Limb (tissue), 2 donors: ENCODE results near the gene STK36.

Source experiments
- DNase-seq, 2 donors: peaks; one replicate each; pipeline ENCODE4 v3.0.0-alpha.2; 2016; ENCODE audit errors: extremely low spot score in 2 of 2

The STK36 gene

DNA sequence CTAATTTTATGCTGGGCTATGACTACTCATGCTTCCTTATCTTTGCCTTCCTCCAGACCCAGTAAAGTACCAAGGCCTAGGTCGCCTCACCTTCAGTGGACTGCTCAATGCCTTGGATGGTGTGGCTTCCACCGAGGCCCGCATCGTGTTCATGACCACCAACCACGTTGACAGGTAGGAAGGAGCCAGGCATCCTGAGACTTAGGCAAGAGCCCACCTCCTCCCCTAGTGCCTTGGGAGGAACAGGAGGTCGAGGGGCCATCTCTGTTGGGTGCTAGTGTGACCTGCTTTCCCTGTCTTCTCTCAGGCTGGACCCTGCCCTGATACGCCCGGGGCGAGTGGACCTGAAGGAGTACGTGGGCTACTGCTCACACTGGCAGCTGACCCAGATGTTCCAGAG lies 9.1 kb upstream of the STK36 start:
- no peak for DNase-seq

DNA sequence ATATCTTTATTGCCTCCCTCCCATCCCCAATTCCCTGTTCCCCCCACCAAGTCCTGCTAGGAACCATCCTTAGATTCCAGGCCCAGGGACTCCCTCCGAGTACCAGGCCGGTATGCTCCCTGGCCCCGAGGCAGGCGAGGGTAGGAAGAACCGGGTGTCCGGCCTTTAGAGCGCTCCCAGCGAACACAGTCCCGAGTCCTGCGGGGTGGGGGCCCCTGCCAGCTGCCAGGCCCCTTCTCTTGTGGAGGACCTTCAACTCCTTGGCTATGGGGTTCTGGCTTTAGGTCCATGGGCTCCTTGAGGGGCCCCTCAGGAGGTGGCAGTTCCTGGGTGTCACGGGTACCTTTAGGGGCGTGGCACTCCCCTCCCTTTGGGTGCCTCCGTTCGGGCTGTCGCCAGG lies 8.0 kb upstream of the STK36 start:
- DNase-seq, result no peak

DNA sequence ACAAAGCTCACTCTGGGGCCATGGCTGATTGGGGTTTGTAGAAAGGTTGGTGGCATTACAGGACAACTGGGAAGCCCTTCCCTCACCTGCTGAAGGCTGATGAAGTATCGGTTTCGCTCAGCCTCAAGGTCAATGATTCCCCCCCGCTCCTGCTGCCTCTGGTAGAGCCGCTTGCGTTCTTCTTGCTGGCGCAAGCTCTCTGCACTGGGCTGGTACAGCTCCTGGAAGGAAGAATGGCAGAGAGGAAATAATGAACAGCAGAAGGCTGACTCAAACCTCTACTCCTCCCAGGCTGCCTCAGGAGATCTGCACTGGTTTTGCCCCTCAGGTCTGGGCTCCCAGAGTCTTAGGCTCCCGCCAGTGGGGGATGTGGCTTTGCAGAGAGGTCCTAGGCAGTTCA lies 7.2 kb upstream of the STK36 start:
- no peak for DNase-seq

DNA sequence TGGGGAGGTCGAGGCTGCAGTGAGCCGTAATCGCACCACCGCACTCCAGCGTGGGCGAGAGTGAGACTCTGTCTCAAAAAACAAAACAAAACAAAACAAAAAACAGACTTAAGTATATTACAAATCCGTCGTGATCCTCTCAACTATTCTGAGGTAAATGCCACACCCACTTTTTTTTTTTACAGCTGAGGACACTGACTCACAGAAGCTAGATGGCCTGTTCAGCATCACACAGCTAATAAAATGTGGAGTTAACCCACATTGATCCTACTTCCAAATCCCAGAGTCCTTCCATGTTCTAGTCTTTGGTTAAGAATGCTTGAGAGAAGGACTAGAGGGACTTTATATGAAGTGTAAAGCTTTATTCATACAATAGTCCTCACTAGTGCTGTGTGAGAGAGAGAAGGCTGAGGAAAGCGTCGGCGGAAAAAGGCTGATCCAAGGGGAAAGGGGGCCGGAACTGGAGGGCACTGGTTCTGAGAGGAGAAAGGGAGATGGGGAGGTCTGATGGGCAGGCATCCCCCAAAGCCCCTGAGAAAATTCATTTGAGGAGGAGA lies 711 bp upstream of the STK36 start:
- no peak for DNase-seq

DNA sequence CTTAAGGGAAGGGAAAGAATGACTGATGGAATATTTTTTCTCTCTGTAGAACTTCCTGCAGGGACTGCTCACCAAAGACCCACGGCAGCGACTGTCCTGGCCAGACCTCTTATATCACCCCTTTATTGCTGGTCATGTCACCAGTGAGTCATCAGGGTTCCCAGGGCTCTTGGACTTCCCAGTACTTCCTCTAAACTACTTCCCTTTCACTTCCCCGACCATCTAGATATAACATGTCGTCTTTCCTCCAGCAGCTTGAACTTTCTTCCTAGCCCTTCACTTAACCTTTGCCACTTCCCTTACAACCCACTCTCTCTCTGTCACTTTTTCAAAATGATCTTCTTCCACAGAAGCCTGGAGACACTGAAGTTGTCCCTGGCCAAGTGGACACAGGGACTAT lies 7.2 kb downstream of the STK36 start:
- no peak for DNase-seq

DNA sequence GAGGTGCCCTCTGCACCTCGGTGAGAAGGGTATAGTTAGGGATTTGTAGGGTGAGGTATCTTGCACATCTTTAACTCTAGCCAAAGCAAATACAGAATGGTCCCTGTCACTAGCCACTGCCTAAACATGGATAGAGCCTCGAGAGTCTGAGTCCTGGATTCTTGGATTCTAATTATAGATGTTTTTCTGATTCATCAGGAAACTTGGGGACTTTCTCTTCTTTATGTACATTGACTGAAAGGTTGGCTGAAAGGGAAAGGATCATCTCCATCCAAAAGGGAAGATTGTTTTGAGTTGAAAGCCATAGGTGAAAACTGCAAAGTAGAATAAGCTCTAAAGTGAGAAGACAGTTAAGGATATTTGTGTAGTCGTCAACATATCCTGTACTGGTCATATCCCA lies 8.2 kb downstream of the STK36 start:
- DNase-seq, result no peak

DNA sequence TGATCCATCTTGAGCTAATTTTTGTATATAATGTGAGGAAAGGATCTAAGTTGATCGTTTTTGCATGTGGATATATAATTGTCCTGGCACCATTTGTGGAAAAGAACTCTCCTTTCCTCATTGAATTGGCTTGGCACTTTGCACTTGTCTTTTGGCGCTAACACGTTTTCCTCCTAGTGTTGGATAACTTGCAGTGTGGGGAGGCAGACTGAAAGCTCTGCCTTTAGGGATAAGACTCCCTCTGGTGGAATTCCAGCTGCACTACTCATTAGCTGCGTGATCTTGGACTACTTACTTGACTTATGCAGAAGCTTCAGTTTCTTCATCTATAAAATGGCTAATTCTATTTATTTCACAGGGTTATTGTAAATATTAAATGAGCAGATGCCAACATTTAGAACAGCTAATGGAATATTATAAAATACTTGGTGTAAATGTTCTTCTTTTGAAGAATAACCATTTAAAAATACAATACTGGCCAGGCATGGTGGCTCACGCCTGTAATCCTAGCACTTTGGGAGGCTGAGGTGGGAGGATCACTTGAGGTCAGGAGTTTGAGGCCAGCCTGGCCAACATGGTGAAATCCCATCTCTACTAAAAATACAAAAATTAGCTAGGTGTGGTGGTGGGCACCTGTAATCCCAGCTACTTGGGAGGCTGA lies 15.6 kb downstream of the STK36 start:
- DNase-seq, result peak; percentile 33 to 81

DNA sequence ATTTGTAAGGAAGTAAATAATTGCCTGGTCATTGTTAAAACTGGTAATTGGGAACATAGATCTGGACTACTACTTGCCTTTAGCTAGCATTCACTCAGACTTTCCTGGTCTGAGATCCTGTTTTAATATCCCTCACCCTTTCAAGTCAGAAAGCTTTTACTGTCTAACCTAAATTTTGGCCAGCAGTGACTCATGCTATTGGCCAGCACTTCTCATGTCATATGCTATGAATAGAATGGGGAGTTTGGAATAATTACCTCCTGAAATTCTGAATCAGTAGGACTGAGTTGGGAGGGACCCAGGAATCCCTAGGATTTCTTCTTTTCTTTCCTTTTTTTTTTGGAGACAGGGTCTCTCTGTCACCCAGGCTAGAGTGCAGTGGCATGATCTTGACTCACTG lies 19.3 kb downstream of the STK36 start:
- no peak for DNase-seq

DNA sequence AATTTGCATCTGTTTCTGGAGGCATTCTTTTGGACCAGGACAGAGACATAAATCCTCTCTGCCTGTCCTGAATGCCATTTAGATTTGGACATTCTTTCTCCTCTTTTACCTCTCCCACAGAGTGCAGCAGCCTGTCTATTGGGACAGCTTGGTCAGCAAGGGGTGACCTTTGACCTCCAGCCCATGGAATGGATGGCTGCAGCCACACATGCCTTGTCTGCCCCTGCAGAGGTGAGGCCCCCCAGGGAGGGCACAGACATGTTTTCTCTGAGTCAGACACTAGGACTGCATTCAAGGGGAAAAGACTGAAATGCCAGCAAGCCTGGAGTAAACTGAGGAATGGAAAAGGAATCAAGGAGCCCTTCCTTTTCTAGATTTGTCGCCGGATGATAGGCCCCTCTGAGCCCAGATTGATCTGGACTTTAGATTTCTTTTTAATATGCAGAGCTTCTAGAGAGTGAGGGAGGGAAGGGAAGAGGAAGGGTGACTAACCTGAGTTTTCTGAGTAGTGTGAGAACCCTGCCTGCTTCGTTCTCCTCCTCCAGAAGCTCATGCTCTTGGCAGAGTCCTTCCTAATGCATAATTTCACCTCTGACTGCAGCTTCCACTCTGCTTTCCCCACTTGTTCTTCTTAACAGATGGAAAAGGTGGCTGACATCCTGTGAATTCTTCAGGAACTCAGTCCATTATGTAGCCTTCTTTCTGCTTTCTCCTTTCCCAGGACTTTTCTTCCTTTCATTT lies 22.7 kb downstream of the STK36 start:
- no peak for DNase-seq

DNA sequence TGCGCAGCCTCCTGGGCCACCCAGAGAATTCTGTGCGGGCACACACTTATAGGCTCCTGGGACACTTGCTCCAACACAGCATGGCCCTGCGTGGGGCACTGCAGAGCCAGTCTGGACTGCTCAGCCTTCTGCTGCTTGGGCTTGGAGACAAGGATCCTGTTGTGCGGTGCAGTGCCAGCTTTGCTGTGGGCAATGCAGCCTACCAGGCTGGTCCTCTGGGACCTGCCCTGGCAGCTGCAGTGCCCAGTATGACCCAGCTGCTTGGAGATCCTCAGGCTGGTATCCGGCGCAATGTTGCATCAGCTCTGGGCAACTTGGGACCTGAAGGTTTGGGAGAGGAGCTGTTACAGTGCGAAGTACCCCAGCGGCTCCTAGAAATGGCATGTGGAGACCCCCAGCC lies 27.0 kb downstream of the STK36 start:
- no peak for DNase-seq

DNA sequence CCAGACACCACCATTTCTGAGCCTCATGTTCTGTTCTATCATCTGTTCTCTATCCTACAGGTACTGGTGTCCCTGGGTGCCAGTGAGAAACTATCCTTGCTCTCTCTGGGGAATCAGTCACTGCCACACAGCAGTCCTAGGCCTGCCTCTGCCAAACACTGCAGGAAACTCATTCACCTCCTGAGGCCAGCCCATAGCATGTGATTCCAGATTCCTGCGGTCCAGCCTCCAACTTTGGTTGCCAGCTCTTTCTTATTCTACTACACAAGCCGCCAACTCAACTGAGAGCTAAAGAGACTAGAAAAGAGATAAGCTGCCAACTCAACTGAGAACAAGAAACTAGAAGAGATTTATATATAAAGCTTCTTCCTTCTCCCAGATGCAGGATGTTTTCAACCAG lies 29.9 kb downstream of the STK36 start:
- DNase-seq, result no peak

DNA sequence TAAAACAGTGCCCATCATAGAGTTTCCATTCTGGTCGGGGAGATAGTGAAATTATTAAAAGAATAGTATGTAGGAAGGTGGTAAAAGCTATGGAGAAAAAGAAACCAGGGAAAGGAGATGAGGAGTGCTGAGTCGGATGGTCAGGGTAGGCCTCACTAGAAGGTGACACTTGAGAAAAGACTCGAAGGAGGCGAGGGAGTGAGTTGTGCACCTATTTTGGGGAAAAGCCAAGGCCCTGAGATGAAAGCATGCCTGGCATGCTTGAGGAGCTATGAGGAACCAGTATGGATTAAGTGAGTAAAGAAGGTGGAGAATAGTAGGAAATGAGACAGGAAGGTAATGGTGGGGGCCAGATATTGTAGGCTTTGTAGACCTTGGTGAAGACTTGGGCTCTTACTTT lies 31.5 kb downstream of the STK36 start:
- no peak for DNase-seq

DNA sequence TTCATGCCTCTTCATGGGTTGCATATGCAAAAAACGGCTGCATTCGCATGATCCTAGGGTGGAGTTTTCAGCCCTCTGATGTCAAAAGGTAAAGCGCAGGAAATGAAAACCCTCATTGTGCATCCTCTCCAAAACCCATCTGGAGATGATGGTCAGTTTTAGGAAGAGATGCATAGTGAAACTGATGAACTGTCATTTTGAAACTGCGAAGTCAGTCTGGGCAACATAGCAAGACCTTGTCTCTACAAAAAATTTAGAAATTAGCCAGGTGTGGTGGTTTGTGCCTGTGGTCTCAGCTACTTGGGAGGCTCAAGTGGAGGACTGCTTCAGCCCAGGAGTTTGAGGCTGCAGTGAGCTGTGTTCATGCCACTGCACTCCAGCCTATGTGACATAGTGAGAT lies 36.2 kb downstream of the STK36 start:
- DNase-seq, result no peak

DNA sequence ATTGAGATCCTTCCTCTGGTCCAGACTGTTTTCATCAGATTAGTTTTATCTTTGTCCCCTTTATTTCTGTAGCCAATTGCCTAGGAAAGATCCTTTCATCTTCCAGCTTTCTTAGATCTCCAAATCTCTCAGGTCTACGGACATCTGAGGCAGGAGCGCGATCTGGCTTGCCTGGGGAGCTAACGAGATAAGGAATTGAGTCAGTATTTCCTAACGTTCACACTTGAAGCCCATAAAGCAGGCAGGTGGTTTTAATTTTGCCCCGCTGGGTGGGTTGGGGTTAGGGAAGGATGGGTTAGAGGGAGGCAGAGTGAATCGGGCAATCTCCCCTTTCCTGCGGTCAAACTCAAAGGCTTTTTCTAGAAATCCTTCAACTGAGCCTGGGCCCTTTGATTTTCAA lies 38.0 kb downstream of the STK36 start:
- no peak for DNase-seq

DNA sequence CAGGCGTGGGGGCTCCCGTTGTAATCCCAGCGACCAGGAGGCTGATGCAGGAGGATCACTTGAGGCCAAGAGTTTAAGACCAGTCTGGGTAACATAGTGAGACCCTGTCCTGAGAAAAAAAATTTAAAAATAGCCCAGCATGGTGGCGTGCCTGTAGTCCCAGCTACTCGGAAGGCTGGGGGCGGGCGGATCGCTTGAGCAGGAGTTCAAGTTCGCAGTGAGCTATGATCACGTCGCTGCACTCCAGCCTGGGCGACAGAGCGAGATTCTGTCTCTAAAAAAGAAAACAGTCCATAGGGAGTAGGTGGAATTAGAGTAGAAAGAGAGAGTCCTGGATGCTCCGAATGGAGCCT lies 38.4 kb downstream of the STK36 start:
- DNase-seq, result peak in 1 of 2 donors; percentile 10

DNA sequence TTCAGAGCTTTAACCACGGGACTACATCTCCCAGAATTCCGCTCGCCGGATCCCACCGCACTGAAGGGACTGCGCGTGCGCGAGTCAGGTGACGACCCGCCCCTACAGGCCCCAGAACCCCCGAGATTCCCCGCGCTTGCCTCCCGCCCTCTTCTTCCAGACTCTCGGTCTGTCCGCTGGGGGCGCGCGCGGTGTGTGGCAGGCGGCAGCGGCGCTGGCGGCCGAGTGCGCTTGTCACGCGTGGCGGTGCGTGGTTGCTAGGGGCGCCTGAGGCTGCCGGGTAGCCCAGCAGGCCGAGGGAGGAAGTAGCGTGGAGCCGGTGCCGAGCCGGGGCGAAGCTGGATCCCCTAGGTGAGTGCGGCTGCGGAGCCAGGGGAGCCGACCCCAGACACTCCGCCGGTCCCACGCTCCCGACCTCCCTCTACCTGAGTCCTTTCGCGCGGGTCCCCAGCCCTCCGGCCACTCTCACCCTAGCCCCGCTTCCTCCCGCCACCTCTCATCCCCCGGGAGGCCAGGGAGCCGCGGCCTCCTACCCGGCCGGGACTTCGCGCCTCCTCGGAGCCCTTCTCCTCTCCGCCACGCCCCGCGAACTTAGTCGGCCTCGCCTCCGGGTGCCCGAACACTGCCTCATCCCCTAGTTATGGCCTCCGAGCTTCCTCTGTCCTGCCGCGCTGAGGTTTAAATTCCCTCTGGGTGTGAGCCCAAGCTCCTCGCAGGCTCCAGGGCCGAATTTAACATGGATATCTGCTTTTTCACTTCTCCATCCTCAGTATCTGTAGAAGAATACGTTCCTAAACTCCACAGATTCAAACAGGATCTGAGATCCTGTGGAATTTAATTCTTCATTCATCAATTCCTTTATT lies 39.0 kb downstream of the STK36 start, which contains the start of gene TTLL4:
TSS of gene TTLL4 (plus strand) at position 149 of the 863 bp plus-strand sequence. CDS start 26,842 bp downstream, outside the sequence.
- peak; percentile 96 to 99 for DNase-seq

DNA sequence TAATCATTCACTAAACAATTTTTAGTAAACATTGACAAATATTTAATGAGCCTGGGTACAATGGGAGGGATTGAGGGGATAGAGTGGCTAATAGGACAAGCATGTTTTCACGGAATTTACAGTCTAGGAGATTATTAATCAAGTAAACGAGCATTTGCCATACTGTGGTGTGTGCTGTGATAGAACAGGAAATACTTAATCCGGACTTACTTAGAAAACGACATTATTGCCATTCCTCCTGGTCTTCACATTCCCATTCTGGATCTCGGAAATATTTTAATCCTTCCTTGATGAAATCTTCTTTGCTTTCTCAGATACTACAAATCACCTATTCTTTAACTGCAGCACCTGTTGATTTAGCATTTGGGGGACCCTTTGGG lies 39.7 kb downstream of the STK36 start:
- no peak for DNase-seq

DNA sequence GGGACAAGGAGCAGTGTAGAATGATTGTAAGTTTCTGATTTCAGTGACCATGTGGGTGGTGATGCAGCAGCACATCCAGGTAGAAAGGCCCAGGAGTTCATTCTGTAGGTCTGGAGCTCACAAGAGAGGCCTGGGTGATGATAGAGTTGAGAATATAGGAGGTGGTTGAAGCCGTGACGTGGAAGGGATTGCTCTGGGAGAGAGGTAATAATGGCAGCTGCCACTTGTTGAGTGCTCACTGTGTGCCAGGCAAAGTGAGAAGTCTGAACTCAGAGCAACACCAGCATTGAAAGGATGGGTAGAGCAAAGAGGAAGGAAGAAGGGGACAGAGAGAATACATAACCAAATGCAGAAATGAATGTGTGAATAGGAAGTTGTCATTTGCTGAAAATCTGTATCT lies 42.0 kb downstream of the STK36 start:
- DNase-seq, result no peak

DNA sequence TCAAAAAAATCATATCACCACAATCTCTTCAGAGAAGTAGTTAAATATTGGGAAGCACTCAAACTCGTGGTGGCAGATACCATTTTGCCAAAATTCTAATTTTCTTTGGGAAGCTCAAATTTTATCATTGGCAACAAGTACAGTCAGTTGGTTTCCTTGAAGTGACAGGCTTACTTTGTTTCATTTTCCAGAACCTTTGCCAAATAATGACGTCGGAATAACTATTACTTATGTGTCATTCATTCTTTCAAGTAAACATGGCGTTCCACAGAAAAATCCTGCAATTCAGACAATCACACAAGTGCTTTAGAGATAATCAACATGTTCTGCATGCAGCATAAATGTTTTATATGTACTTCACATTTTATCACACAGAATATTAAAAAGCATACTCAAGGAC lies 44.2 kb downstream of the STK36 start:
- no peak for DNase-seq

DNA sequence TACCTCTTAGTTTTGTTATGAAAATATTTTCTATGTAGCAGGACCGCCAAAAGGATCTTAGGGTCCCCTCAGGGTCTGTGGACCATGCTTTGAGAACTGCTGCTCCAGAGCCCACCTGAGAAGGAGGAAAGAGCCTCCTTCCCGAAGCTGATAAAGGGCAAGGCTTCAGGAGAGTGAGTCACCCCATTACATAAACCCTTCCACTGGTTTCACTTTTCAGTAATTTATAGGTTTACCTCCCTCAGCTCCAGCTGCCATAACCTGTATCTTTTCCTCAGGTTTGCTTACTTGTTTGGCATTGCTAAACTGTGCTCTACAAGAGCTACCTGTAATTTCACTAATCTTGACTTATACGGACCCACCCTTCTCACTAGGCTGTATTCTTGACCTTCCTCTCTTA lies 45.4 kb downstream of the STK36 start:
- DNase-seq, result no peak

DNA sequence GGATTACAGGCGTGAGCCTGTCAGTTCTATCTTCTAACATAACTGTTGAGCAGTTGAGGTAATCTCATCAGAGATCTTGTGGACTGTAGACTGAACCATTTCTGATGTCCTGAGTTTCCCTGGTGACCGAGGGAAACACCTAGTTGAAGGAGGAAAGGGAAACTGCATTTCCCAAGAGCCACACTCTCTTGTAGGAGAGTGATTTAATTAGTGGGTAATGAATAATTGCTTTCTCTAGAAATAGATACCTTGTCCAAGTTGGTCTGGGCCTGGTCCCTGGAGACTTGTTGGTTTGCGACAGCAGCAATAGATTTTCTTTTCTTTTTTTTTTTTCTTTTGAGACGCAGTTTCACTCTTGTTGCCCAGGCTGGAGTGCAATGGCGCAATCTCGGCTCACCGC lies 46.2 kb downstream of the STK36 start:
- DNase-seq, result no peak

DNA sequence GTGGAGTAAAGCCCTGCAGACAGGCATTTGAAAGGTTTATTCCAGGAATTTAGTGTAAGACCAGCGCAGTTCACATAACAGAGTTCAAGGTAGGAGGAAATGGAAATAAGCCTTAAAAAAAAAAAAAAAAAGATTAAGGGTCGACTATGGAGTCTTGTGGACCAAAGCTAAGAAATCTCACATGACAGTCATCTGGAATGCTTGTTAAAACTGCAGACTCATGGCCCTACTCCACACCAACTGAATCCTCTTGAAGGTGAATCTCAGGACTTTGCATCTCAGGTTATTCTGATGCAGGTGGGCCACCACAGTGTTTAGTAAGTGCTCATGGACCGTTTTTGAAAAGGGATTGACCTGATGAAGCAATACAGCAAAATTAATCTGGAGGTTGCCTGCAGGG lies 47.6 kb downstream of the STK36 start:
- DNase-seq, result no peak
